ENCODE measurements around the gene GFER. TPM values are rescaled to one million over a fixed set of nuclear protein-coding genes. Genes with fewer than 3 reads are reported as not detected.

GFER gene
- total and polyA plus RNA-seq, 9 of the 15 experiments (the other 6 are each of a cell fraction or from before 2014, with no cell fraction given) = 4.3 to 53.7 (median 19.8) TPM

GRCh38 chr16:1960665-1961630, 23.0 kb upstream of the GFER start (continued):
- 0 out of 2 replicates have a peak, but pooled peaks have one; percentile 58 for TF ChIP-seq CAMTA2 (CRISPR knock-in tag; conservative IDR thresholded peaks at IDR 0.05)
- TF ChIP-seq ZNF280A (IDR thresholded peaks at IDR 0.05; ENCODE audit: low read depth, partially characterized antibody) = no peak
- TF ChIP-seq NR4A1 (CRISPR knock-in tag; IDR thresholded peaks at IDR 0.05) = no peak
- TF ChIP-seq NR4A1 (tag; IDR thresholded peaks at IDR 0.05) = no peak
- TF ChIP-seq RBBP5 (IDR thresholded peaks at IDR 0.05; ENCODE audit: borderline replicate concordance, insufficient read depth, low read length, poor library complexity, severe bottlenecking) = no peak
- TF ChIP-seq BRCA1 (IDR thresholded peaks at IDR 0.05) = no peak
- TF ChIP-seq BRCA1 (CRISPR knock-in tag; IDR thresholded peaks at IDR 0.05) = 0 out of 2 replicates have a peak, but pooled peaks have one; percentile 47
- peak; percentile 20 for TF ChIP-seq KDM5B (IDR thresholded peaks at IDR 0.05; ENCODE audit: insufficient replicate concordance, low read depth, low read length)
- no peak for TF ChIP-seq ZEB2 (IDR thresholded peaks at IDR 0.05)
- TF ChIP-seq UBTF (IDR thresholded peaks at IDR 0.05; ENCODE audit: borderline replicate concordance in 1 of 2, low read depth in 2 of 2, low read length in 2 of 2) = no peak
- no peak for TF ChIP-seq FOS (IDR thresholded peaks at IDR 0.05; ENCODE audit: extremely low read depth, insufficient read length)
- TF ChIP-seq ZNF318 (IDR thresholded peaks at IDR 0.05; ENCODE audit: borderline replicate concordance in 1 of 2, low read depth in 1 of 2) = no peak
- TF ChIP-seq KLF10 (CRISPR knock-in tag; IDR thresholded peaks at IDR 0.05) = peak; percentile 84
- no peak for TF ChIP-seq ZNF780A (CRISPR knock-in tag; IDR thresholded peaks at IDR 0.05)
- TF ChIP-seq DACH1 (IDR thresholded peaks at IDR 0.05; ENCODE audit: partially characterized antibody) = no peak
